Effector memory CD4-positive, alpha-beta T cell (primary cell): ENCODE results near the gene NUP210L.

Experiments used
- DNase-seq, 3 donors: peaks; one replicate each; pipeline ENCODE4 v3.0.0-alpha.2; 2020
- H3K27ac ChIP-seq: 2 replicates; pipeline ENCODE4 v1.7.0; 2013; ENCODE audit warnings: mild to moderate bottlenecking, low read length, moderate library complexity; ENCODE audit not compliant: insufficient read depth, poor library complexity, severe bottlenecking
- H3K27me3 ChIP-seq: replicated peaks from 2 replicates; pipeline ENCODE4 v1.7.0; 2013; ENCODE audit warnings: mild to moderate bottlenecking, low read length; ENCODE audit not compliant: insufficient read depth, control insufficient read depth, poor library complexity, severe bottlenecking
- H3K36me3 ChIP-seq: 2 replicates; pipeline ENCODE4 v1.7.0; 2013; ENCODE audit warnings: mild to moderate bottlenecking, low read length, moderate library complexity; ENCODE audit not compliant: control insufficient read depth, insufficient read depth
- H3K4me1 ChIP-seq: 2 replicates; pipeline ENCODE4 v1.7.0; 2013; ENCODE audit warnings: low read length, mild to moderate bottlenecking; ENCODE audit not compliant: control insufficient read depth, insufficient read depth, poor library complexity, severe bottlenecking
- H3K4me3 ChIP-seq: 2 replicates; pipeline ENCODE4 v1.7.0; 2013; ENCODE audit warnings: low read length, low read depth, mild to moderate bottlenecking; ENCODE audit not compliant: insufficient read depth, poor library complexity, severe bottlenecking
- H3K9me3 ChIP-seq: 2 replicates; pipeline ENCODE4 v1.7.0; 2013; ENCODE audit warnings: mild to moderate bottlenecking, low read length, moderate library complexity; ENCODE audit not compliant: control insufficient read depth

NUP210L gene

DNA sequence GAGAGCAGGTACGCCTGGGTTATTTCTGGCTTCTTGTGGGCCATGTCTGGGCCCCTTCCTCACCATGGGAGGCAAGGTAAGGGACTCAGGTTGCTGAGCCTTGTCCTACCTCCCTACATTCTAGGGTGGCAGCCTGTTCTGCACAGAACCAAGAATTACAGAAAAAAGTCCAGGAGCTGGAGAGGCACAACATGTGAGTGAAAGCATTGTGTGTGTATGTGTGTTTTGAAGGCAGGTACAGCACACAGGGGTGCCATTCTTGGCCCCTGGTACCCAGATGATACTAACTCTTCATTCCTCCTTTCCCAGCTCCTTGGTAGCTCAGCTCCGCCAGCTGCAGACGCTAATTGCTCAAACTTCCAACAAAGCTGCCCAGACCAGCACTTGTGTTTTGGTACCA lies 181.8 kb downstream of the NUP210L start:
- no peak for DNase-seq
- no peak overlapping the region for H3K27ac ChIP-seq
- H3K4me3 ChIP-seq = no peak overlapping the region
- H3K4me1 ChIP-seq = peaks cover 18% of the 10 kb centered on the region
- no peaks in the 10 kb centered on the region for H3K9me3 ChIP-seq
- H3K36me3 ChIP-seq = peaks cover 26% of the 10 kb centered on the region
- H3K27me3 ChIP-seq = no peaks in the 10 kb centered on the region

DNA sequence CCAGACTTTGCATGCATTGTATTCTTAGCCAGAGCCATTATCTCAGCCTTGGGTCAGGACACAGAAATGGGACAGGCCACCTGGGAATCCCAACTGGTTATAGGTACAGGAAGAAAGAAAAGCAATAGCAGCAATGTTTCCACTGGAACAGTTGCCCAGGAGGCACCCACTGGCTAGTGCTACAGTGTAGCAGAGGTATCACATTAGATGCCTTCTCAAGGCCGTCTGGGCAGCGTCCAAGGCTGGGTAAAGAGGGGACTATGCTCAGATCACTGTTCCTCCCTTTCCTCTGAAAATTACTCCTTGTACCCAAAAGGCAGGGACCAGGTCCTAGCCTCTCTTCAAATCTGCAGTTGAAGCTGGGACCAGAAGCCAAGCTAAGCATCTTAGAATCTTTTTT lies 184.5 kb downstream of the NUP210L start:
- no peaks in the 10 kb centered on the region for H3K27me3 ChIP-seq
- DNase-seq = no peak
- peaks cover 19% of the 10 kb centered on the region for H3K36me3 ChIP-seq
- no peak overlapping the region for H3K4me3 ChIP-seq
- H3K4me1 ChIP-seq = peaks cover 17% of the 10 kb centered on the region
- no peak overlapping the region for H3K27ac ChIP-seq
- no peaks in the 10 kb centered on the region for H3K9me3 ChIP-seq

DNA sequence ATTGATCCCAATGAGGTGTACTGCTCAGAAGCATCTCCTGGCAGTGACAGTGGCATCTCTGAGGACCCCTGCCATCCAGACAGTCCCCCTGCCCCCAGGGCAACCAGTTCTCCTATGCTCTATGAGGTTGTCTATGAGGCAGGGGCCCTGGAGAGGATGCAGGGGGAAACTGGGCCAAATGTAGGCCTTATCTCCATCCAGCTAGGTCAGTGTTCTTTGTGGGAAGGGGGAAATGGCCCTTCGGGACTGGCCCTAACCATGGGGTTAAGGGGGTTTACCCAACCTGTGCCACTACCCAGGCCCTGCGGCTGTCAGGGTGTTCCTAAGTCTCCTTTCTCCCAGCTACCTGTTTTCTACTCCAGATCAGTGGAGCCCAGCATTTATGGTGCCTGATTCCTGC lies 185.9 kb downstream of the NUP210L start:
- H3K36me3 ChIP-seq = peaks cover 8% of the 10 kb centered on the region
- H3K27me3 ChIP-seq = no peaks in the 10 kb centered on the region
- no peaks in the 10 kb centered on the region for H3K9me3 ChIP-seq
- no peak for DNase-seq
- peak overlapping the region; percentile 26 for H3K27ac ChIP-seq
- H3K4me3 ChIP-seq = no peak overlapping the region
- peaks cover 22% of the 10 kb centered on the region for H3K4me1 ChIP-seq

DNA sequence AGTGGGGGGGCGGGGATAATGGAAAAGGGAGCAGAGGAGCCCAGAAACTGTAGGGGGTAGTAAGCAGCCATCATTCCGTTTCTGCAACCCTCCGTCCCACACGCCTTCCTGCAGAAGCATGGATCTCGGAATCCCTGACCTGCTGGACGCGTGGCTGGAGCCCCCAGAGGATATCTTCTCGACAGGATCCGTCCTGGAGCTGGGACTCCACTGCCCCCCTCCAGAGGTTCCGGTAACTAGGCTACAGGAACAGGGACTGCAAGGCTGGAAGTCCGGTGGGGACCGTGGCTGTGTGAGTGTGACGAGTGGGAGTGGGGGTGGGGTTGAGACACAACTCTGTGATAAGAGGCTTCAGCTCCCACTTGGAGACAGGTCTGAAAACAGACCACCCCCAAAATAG lies 186.5 kb downstream of the NUP210L start:
- Histone ChIP-seq H3K4me1 (peaks cover 25% of the 10 kb centered on the region), H3K27ac (peak overlapping the region; percentile 87), H3K27me3 (no peaks in the 10 kb centered on the region), H3K4me3 (no peak overlapping the region), H3K9me3 (no peaks in the 10 kb centered on the region), H3K36me3 (peaks cover 2% of the 10 kb centered on the region)
- DNase-seq = no peak

DNA sequence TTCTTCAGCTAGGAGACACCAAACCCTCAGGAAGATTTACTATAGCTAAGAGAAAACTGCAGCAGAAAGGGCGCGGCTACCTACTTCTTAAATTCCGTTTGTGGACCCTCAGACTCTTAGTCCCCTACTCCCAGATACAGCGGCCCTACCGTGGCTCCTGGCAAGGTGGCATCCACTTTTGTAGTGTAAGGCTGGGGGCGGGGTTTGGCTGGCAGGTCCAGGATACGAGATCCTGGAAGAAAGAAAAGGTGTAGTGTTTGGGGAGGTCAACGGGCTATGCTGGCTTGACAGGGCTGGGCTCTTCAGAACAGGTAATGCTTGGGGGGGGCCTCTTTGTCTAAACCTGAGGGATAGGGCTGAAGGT lies 186.9 kb downstream of the NUP210L start:
- Histone ChIP-seq H3K9me3 (no peaks in the 10 kb centered on the region), H3K27ac (peak overlapping the region; percentile 87), H3K36me3 (no peaks in the 10 kb centered on the region), H3K4me1 (peaks cover 27% of the 10 kb centered on the region), H3K27me3 (no peaks in the 10 kb centered on the region), H3K4me3 (no peak overlapping the region)
- no peak for DNase-seq

DNA sequence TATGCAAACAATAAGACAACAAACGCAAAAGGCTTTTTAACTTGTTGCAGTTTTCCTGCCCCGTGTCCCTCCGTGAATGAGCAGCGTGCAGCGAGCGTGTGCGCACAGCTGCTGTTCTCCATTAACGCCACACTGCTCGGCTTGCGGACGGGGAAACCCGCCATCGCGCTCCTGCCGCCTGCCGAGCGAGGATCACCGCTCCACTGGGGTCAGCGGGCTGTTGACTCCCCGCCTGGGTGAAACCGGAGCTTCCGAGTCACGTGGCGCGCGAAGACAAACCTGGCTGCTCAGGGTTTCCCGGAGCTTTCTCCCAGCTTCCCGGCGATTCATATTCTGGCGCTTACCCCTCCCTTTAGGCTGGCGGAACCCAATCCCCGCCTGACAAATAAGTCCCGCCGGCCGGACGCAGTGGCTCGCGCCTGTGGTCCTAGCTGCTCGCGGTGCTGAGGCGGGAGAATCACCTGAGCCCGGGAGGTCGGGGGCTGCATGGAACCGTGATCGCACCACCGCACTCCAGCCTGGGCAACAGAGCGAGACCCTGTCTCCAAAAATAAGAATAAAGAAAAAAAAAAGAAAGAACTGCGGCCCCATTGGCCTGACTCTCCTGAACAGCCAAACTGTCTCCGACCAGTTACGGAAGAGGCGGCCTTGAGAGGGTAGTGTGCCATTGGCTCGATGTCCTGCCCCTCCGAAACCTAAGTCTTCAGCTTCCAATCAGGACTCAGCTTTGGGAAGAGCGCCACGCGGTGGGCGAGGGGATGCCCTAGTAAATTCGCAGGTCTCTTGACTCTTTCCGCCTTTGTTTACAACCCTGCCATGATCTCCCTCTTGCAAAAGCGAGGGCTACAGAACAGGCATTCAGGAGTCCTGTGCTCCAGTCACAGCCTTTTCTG lies 187.5 kb downstream of the NUP210L start, which contains the start of gene CREB3L4:
Gene CREB3L4, plus strand, starts transcription at position 796 of the 893 bp plus-strand sequence. CDS start 624 bp downstream, outside the sequence.
- H3K4me1 ChIP-seq = peaks cover 34% of the 10 kb centered on the region

DNA sequence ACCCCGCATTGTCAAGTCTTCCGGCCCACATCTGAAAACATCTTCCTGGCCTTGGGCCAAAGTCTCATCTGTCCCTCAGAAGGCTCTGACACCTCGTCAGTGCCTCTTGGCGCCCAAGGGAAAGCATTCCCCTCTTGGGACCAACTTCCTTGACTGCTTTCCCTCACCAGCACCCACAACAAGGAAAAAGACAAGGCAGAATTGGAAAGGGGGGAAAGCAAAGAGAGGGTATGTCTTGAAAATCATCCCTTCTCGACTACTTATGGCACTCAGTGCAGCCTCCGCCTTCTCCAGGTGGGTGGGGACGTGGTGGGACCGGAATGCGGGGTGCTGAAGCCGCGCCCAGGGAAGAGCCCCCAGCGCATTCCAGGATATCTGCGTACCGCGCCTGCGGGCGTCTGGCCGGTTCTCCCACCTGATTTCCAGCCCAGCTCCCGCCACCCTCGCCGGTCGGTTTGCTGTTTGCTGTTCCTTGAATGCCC lies 191.0 kb downstream of the NUP210L start:
- peaks cover 32% of the 10 kb centered on the region for H3K4me1 ChIP-seq
- peak in 1 of 3 donors; percentile 13 for DNase-seq
- H3K27ac ChIP-seq = peak overlapping the region; percentile 85

More for the DNA sequence above, 187.5 kb downstream of the NUP210L start, which contains the start of gene CREB3L4:
- no peaks in the 10 kb centered on the region for H3K9me3 ChIP-seq
- no peaks in the 10 kb centered on the region for H3K27me3 ChIP-seq
- peak within 1 kb of the TSS; percentile 87 for H3K27ac ChIP-seq
- no peaks in the 10 kb centered on the region for H3K36me3 ChIP-seq
- peak; percentile 65 to 79 (median 75) for DNase-seq
- peak within 1 kb of the TSS; percentile 78 for H3K4me3 ChIP-seq

DNA sequence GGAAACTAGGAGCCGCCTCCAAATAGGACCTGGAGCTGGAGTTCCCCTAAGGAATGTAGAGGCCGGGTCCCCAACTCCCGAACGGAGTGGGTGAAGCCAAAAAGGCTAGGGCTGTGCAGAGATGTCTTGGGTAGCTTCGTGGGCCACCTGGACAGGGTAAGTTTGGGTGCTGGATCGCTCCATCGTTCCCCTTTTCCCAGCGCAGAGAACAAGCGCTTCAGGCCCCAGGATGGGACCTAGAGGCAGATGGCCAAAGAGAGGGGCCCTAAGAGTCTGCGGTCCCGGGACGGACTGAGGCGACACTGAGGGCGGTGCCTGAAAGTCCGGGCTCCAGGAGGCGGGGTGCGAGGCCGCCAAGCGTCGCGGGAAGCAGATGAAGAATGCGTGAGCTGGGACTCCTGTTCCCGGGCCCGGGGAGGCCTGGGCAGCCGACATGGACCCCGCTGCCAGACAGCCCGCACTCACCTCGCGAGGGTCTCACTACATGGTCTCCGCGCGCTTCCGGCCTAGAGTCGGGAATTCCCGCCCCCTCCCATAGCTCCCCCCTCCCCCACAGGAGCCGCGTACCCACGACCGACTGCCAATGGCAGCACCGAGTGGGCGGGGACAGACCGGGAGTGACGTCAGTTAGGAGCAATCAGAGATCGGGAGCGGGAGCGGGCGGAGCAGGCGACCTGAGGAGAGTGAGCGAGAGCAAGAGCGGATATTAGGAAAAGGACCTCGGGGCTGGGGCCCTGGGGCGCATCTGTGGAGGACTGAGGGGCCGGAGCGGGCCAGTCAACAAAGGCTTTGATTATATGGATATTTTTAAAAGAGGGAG lies 191.6 kb downstream of the NUP210L start, which contains the start of gene SLC39A1:
Gene SLC39A1, minus strand, starts transcription at position 508 of the 820 bp plus-strand sequence. CDS start 822 bp downstream, outside the sequence.
- Histone ChIP-seq H3K27me3 (no peaks in the 10 kb centered on the region), H3K4me1 (peaks cover 32% of the 10 kb centered on the region), H3K27ac (peak within 1 kb of the TSS; percentile 85), H3K9me3 (no peaks in the 10 kb centered on the region), H3K36me3 (peaks cover 8% of the 10 kb centered on the region), H3K4me3 (peak within 1 kb of the TSS; percentile 71)
- peak; percentile 91 to 96 (median 93) for DNase-seq

More for the DNA sequence above, 191.0 kb downstream of the NUP210L start:
- Histone ChIP-seq H3K36me3 (peaks cover 8% of the 10 kb centered on the region), H3K9me3 (no peaks in the 10 kb centered on the region), H3K27me3 (no peaks in the 10 kb centered on the region), H3K4me3 (peak overlapping the region; percentile 71)

DNA sequence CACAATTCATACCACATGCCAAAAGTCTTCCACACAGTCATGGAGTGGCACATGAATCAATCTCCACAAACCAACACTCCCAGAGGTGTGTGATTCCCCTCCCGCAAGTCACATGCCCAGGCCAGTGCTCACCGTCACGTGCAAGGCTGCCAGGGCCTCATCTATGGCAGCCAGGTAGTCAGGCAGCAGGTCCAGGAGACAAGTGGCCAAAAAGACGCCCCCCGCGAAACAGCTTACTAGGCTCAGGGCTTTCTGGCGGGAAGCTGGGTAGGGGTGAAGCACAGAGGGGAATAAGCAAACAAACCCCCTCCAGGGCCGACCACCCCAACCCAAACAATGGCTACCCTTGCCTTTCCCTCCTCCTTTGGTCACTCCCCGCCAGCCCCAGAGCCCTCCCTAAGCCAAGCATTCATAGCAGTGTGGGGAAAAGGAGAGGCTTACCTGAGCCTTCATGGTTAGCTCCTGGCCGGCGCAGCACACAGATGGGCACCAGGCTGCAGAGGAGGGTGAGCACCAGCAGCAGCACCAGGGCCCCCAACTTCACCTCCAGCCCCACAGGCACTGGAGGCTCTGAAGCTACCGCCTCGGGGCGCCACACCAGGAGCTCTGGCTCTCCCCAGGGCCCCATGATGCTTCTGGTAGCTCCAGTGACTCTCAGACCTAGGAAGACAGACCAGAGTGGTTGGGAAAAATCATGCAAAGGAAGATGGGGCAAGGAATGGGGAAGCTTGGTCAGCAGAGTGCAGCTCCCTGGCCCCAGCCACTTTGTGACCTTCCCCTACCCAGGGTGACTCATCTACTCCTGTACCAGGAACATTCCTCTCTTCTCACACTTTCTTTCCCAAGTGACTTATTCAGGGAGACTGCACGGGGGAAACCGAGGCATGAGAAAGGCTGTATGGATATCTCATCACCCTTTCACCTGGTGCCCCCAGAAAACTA lies 192.5 kb downstream of the NUP210L start:
- peaks cover 8% of the 10 kb centered on the region for H3K36me3 ChIP-seq
- no peaks in the 10 kb centered on the region for H3K27me3 ChIP-seq
- peak overlapping the region; percentile 71 for H3K4me3 ChIP-seq
- H3K4me1 ChIP-seq = peaks cover 28% of the 10 kb centered on the region
- H3K9me3 ChIP-seq = no peaks in the 10 kb centered on the region
- peak overlapping the region; percentile 85 for H3K27ac ChIP-seq
- DNase-seq = no peak
